ENCODE results near the gene EBF3.
A peak's percentile ranks its signal among the peaks of the same experiment; 100 is the strongest.

EBF3 gene

DNA sequence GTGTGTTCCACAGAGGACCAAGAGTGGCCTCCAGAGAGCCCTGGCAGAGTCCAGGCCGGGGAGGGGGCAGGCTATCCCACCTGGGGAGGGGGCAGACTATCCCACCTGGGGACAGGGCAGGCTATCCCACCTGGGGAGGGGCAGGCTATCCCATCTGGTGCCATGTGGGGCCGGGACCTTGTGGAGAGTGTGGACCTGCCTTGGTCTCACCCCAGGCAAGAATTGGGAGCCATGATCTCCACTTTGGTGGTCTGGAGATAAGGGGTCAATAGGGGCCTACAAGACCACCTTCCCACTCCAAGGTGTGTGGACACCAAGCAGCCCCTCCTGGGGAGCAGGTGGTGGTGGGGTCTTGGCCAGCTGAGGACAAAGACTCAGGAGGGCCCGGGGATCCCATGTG is 138.2 kb downstream of the EBF3 start:
- no peak for DNase-seq

GRCh38 chr10:129825221-129825620 is 138.9 kb downstream of the EBF3 start:
- DNase-seq = no peak

- DNase-seq = no peak
These were observed 143.6 kb downstream of the EBF3 start for GRCh38 chr10:129820451-129820850.

DNA sequence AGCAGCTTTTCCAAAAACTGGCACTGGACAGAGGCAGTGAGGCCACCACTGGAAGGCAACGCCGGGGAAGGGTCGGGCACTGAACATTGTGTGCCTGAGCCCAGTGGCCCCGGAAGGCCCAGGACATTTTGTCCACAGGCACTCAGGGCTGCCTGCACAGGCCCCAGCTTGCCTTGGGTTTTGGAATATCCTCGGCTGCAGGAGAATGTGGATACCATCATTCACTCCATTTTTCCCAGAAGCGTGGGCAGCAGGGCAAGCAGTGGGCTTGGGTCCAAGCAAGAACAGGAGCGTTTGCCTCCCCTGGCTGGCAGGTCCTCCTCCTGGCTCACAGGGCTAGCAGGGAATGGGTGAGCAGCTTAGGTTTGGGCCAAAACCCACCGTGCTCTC is 147.4 kb downstream of the EBF3 start:
- DNase-seq = no peak

GRCh38 chr10:129815898-129816655 is 148.0 kb downstream of the EBF3 start:
- no peak for DNase-seq

DNA sequence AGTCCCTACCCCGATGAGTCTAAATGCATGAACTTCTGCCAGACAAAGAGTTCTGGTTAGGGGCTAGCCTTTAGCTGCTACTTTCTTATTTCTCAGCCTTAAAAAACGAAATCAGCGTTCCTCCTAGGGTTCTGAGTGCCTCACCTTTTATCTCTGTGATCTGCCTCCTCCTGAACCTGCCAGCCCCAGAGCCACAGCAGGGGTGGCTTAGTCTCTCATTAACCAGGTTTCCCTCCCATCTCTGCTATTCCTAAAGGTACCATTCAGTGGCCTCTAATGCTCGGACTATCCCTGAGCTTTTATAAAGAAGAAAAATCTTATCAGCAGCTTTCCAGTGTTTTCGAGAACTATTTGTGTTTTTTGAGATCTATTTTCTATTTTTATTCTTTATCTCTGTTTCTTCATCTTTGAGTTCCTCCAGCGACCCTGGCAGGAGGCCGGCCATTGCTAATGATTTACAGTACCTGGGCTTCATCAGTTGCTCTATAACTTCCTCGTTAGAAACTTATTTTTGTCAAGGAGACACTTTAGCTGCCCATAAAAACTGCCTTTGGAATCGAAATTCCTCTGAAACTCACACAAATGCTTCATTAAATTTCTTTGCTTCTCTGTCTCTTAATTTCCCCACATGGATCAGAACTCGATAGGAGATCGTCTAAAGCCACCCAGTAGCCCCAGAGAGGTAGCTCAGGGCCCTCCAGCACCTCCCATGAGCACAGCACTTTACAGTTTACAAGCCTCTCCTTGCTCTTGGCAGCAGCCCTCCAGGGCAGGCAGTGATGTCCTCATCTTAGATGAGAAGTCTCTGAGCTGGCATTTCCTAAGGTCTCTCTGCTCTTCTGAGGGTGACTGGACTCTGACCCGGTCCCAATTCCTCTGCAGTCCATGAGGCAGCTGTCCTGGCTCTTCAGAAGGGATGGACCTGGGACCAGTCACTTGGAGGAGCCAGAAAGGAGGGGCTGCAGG is 149.1 kb downstream of the EBF3 start:
- no peak for DNase-seq

DNA sequence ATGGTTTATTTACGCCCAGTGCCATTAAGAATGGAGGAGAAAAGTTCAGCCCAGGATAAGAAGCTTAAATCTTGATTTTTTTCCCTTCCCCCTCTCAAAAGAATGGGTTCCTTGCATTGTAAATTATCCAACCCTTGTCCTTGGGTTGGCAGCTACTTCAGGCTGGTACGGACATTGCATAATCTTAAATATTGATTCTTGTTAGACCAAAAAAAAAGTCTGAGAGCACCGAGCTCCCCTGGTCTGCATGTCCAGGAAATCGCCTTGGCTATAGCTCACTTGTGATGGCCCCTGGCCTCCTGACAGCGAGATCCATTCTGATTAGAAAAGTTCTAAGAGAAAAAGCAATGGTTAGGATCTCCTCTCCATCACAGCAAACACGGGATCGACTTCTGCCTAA is 151.7 kb downstream of the EBF3 start:
- no peak for DNase-seq

- no peak for DNase-seq
These were observed 152.9 kb downstream of the EBF3 start for GRCh38 chr10:129811208-129811607.

- DNase-seq = peak; percentile 44
These were observed 154.2 kb downstream of the EBF3 start for GRCh38 chr10:129809841-129810240.

DNA sequence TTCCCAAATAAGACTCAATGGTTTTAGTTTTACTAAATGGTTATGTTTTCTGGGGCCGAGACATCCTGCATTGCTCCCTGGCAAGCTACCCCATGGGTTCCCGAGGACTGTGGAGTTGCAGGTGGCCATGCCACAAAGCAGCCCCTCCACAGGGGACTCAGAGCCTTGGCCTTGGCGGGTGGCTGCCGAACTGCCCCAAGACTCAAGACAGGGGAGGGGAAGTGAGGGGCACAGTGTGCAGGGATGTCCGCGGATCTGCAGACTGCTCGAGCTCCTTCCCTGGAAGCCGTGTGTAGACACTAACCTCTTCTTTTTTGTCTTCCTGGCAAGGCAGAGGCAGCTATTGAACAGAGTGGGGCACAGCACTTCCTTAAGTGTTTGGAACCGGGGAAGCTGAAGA is 154.6 kb downstream of the EBF3 start:
- no peak for DNase-seq

GRCh38 chr10:129808092-129808983 is 155.7 kb downstream of the EBF3 start:
- DNase-seq = no peak

DNA sequence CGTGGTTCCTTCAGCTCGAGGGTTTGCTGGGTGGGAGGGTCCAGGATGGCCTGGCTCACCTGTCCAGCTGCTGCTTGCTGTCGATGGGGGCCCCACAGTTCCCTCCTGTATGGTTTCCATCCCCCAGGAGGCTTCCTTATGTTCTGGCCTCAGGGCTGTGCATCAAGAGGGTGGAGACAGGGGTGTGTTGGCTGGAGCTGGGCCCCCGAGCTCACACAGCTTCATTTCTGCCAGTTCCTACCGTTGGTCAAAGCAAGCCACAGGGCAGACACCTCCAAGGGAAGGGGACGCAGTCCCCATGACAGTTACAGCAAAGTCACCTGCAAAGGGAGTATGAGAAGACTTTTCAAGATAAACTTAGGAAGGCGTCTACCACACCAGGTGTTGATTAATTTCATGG is 156.9 kb downstream of the EBF3 start:
- DNase-seq = no peak

DNA sequence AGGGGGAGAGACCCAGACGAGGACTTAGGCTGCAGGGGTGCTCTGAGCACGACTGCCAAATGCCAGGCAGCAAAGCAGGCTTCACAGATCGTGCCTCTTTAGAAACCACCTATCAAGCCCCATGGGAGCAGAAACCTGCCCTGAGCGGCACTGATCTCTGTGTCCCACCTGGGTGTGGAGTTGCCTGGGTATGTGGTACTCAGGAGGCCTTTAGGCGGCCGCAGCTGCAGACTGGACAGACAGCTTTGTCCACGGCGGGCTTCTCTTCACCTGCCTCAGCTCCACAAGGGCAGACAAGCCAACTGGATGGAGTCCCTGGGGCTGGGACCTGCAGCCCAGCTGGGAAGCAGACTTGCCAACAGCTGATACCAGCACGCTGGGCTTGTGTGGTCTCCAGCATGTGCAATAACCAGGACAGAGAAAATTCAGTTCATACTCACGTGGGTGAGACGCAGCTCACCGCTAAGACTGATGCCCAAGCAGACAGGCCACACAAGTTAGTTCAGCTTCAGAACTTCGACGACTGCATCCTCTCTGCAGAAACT is 163.2 kb downstream of the EBF3 start:
- DNase-seq = peak; percentile 38

GRCh38 chr10:129799942-129800341 is 164.1 kb downstream of the EBF3 start:
- no peak for DNase-seq

- no peak for DNase-seq
These were observed 167.2 kb downstream of the EBF3 start for GRCh38 chr10:129796710-129797420.

GRCh38 chr10:129793996-129794395 is 170.1 kb downstream of the EBF3 start:
- no peak for DNase-seq

DNA sequence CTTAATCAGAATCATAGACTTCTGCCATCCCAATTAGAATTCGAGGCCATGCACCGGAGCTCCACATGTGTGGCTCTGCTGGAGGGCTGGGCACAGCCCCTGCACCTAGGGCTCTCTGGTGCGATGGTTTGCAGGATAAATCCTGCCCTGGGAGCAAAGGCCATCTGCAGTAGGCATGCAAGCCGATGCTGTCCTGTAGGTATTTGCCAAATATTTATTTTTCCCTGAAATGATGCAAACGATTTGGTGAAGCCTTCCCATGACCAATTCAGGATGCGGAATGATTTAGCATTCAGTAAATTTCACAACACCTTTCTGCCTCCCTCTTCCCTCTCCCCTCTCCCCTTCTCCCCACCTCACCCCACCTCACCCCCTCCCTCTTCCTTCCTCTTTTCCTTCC is 170.6 kb downstream of the EBF3 start:
- DNase-seq = no peak

- no peak for DNase-seq
These were observed 171.2 kb downstream of the EBF3 start for GRCh38 chr10:129792864-129793263.

- DNase-seq = no peak
These were observed 171.9 kb downstream of the EBF3 start for GRCh38 chr10:129792141-129792540.

GRCh38 chr10:129790715-129791446 is 173.2 kb downstream of the EBF3 start:
- DNase-seq = peak; percentile 51

GRCh38 chr10:129788215-129788614 is 175.9 kb downstream of the EBF3 start:
- no peak for DNase-seq
